Stomach (tissue), 9 donors: ENCODE data around the gene DGKQ. TPM values are rescaled to one million over a fixed set of nuclear protein-coding genes. Genes with fewer than 3 reads are reported as not detected.

ENCODE experiments used
- DNase-seq, 2 donors: peaks; one replicate each; pipeline versions ENCODE4 v3.0.0 to v3.0.0-alpha.2; 2013 to 2019
- H3K27ac ChIP-seq, 5 donors: fragments of 200-600 bp in 4 of 5; sonication (generic) in 4 of 5; one replicate each; pipeline ENCODE4 v1.5.1; 2013 to 2019; ENCODE audit warnings: mild to moderate bottlenecking in 1 of 5, moderate library complexity in 1 of 5
- H3K27me3 ChIP-seq, 3 donors: fragments of 200-600 bp; sonication (generic); one replicate each; pipeline ENCODE4 v1.5.1; 2017 to 2019; ENCODE audit warnings: mixed run types in 1 of 3
- H3K36me3 ChIP-seq, 4 donors: fragments of 200-600 bp; sonication (generic); 1 replicate in 3 of 4; 2 replicates in 1 of 4; pipeline ENCODE4 v1.5.1; 2016 to 2019
- H3K4me1 ChIP-seq, 4 donors: fragments of 200-600 bp; sonication (generic); one replicate each; pipeline ENCODE4 v1.5.1; 2016 to 2019
- H3K4me3 ChIP-seq, 4 donors: fragments of 200-600 bp; sonication (generic) in 3 of 4; one replicate each; pipeline ENCODE4 v1.5.1; 2016 to 2019; ENCODE audit warnings: mild to moderate bottlenecking in 1 of 4
- H3K9me3 ChIP-seq, 4 donors: fragments of 200-600 bp; sonication (generic); one replicate each; pipeline ENCODE4 v1.5.1; 2016 to 2019
- EP300 ChIP-seq: sonication (generic); formaldehyde crosslinking; IDR thresholded peaks from one replicate; pipeline ENCODE4 v1.6.1; 2017; ENCODE audit warnings: antibody characterized with exemption
- POLR2A ChIP-seq, 4 donors: fragments of 450-650 bp; IDR thresholded peaks; one replicate each; pipeline ENCODE4 v1.6.1; 2016; ENCODE audit warnings: antibody characterized with exemption in 4 of 4, control low read depth in 2 of 4, mild to moderate bottlenecking in 1 of 4, moderate library complexity in 1 of 4
- POLR2AphosphoS5 ChIP-seq, 3 donors: sonication (generic); formaldehyde crosslinking; IDR thresholded peaks; one replicate each; pipeline ENCODE4 v1.6.1; 2016; ENCODE audit warnings: antibody characterized with exemption in 3 of 3
- WGBS, 5 donors: extraction: QIAGEN DNeasy Blood & Tissue Kit in 3 of 5; methylation state at CpG; one replicate each; pipeline versions ENCODE4 v1.1.5 to v1.1.7; 2013 to 2018; 5-methylcytosine and 5-hydroxymethylcytosine counted together
- intact Hi-C: fragments of 100-400 bp; cut with DNase I; formaldehyde crosslinking; loops from one replicate; pipeline ENCODE4 v1.15.1; 2023; ENCODE audit warnings: low total_unique reads
- polyA plus RNA-seq, 3 donors: library from polyadenylated mRNA; stranded (reverse); fragments of 200-250 nt; gene quantifications; one replicate each; pipeline ENCODE4 v1.2.3, GENCODE V29; 2013
- total RNA-seq, 5 donors: library from RNA; depleted of rRNA; stranded (reverse); fragments of >200 nt; gene quantifications; one replicate each; pipeline versions ENCODE4 v1.1.0 to v1.2.3, GENCODE V29; 2014 to 2016
- TF ChIP-seq, protein P1 (sequence below), 7 experiments: fragments of 450-650 bp in 4 of 7; fragments of 200-600 bp in 3 of 7; sonication (generic) in 3 of 7; IDR thresholded peaks; one replicate each; pipeline ENCODE4 v1.5.1; 2016 to 2019; ENCODE audit warnings: antibody characterized with exemption in 7 of 7, control low read depth in 2 of 7, mild to moderate bottlenecking in 1 of 7
- donor health status: healthy with polysubstance abuse.
- donor health status: Bipolar disorder and iron deficiency.
- donor health status: healthy.

Gene DGKQ
- total and polyA plus RNA-seq, 8 donors = 3.8 to 176 (median 7.3) TPM

DNA sequence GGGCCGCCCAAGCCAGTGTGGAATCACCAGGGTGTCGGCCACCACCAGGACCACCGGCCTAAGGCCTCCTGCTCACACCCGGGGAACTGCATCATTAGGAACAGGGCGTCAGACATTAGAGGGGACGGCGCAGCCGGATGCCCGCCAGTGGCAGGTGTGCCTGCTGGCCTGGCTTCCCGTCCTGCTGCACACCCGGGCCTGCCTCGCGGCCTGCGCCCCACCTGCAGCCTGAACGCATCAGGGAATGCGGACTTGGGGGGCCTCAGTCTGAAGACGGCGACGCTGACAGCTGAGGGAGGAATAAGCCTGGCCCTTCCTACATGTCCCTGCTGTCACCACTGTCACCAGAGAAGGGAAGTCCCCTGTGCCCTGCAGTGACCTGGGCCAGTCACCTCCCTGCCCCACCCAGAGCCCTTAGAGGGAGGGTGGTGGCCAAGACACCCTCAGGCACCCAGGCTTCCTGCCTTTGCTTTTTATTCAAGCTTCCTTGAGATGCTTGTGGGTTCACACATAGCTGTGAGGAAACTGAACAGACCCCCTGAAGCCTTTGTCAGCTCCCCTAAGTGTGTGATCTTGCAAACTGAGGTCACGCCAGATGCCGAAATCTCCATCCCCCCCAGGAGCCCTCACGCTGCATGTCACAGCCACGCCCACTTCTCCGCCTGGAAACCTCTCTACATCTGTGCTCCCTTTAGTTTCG is 3.2 kb downstream of the DGKQ start:
- Histone ChIP-seq H3K4me3 (no peak overlapping the region), H3K4me1 (peaks cover 39 to 59% (median 53%) of the 10 kb centered on the region in 4 donors), H3K9me3 (no peaks in the 10 kb centered on the region), H3K27me3 (peaks cover 0 to 16% (median 0%) of the 10 kb centered on the region in 3 donors), H3K36me3 (peaks cover 13 to 23% (median 22%) of the 10 kb centered on the region in 4 donors), H3K27ac (no peak overlapping the region)
- 90 to 95% (median 92%) methylated on average over 11 to 25 of the region's 25 CpGs for WGBS, 5 donors
- no peak for TF ChIP-seq EP300
- TF ChIP-seq POLR2A (IDR thresholded peaks at IDR 0.05) = no peak
- TF ChIP-seq POLR2AphosphoS5 (IDR thresholded peaks at IDR 0.05) = no peak
- TF ChIP-seq, protein P1, sequence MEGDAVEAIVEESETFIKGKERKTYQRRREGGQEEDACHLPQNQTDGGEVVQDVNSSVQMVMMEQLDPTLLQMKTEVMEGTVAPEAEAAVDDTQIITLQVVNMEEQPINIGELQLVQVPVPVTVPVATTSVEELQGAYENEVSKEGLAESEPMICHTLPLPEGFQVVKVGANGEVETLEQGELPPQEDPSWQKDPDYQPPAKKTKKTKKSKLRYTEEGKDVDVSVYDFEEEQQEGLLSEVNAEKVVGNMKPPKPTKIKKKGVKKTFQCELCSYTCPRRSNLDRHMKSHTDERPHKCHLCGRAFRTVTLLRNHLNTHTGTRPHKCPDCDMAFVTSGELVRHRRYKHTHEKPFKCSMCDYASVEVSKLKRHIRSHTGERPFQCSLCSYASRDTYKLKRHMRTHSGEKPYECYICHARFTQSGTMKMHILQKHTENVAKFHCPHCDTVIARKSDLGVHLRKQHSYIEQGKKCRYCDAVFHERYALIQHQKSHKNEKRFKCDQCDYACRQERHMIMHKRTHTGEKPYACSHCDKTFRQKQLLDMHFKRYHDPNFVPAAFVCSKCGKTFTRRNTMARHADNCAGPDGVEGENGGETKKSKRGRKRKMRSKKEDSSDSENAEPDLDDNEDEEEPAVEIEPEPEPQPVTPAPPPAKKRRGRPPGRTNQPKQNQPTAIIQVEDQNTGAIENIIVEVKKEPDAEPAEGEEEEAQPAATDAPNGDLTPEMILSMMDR (IDR thresholded peaks at IDR 0.05) = no peak
- intact Hi-C loops = loop anchor here (5.0 kb wide), 1 partner anchor 33 kb away; no protein-coding TSS in a partner anchor
- DNase-seq = no peak

DNA sequence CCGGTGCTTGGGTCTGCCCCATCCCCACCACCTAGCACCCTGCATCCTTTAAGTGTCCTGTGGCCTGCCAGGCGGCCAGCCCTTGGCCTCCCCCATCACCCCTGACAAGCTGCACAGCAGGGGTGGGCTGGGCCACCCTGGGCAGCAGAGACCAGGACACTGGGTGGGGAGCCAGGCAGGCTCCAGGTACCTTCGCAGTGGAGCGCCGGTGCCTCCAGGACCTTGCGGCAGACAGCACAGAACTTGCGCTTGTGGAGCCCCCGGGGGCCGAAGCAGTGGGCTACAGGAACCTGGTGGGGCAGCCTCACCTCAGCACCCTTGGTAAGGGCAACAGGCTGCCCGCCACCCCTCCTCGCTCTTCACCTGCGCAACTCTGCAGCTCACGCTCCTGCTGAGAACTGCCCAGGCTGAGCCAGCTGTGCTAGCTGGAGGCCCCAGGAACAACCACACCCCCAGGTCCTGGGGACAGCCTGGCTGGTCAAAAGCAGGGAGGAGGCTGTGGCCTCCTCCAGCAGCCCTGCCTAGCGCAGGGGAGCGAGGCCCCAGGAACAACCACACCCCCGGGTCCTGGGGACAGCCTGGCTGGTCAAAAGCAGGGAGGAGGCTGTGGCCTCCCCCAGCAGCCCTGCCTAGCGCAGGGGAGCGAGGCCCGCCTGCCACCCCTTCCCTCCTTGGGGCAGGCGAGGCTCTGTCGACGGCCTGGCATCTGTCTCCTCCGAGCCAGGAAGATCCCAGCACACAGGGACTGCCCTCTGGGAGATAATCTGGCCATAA is 4.6 kb downstream of the DGKQ start:
- intact Hi-C loops = no loop called here

DNA sequence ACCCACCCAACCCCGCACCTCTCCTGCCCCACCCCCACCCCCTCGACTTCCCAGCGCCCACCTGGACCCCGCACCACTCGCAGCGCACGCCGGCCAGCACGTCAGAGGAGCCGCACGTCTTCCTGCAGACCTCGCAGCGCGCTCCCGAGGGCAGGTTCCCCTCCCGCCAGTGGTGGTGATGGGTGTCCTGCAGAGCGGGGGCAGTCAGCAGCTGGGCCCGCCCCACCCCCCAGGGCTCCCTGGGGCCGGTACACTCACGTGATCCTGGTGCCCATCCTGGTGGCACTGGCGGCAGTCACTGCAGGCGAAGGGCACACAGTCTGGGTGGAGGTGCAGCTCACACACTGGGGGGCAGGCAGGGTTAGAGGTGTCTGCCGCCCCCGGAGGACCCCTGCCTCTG is 5.1 kb downstream of the DGKQ start:
- WGBS, 5 donors = 10 to 53% (median 23%) methylated on average over 3 to 24 of the region's 24 CpGs
- Histone ChIP-seq H3K27ac (no peak overlapping the region), H3K36me3 (peaks cover 18 to 38% (median 33%) of the 10 kb centered on the region in 4 donors), H3K9me3 (no peaks in the 10 kb centered on the region), H3K27me3 (peaks cover 0 to 16% (median 0%) of the 10 kb centered on the region in 3 donors), H3K4me1 (peaks cover 35 to 52% (median 46%) of the 10 kb centered on the region in 4 donors), H3K4me3 (peak overlapping the region in 1 of 4 donors; percentile 12)
- DNase-seq = no peak
- TF ChIP-seq POLR2AphosphoS5 (IDR thresholded peaks at IDR 0.05) (no peak), POLR2A (IDR thresholded peaks at IDR 0.05) (no peak), EP300 (no peak)
- TF ChIP-seq, protein P1 (IDR thresholded peaks at IDR 0.05) = no peak
- intact Hi-C loops = no loop called here

More for the DNA sequence above, 4.6 kb downstream of the DGKQ start:
- WGBS, 5 donors = 56 to 81% (median 71%) methylated on average over 11 to 23 of the region's 23 CpGs
- Histone ChIP-seq H3K27ac (no peak overlapping the region), H3K36me3 (peaks cover 18 to 36% (median 32%) of the 10 kb centered on the region in 4 donors), H3K27me3 (peaks cover 0 to 16% (median 0%) of the 10 kb centered on the region in 3 donors), H3K4me1 (peaks cover 37 to 55% (median 49%) of the 10 kb centered on the region in 4 donors), H3K9me3 (no peaks in the 10 kb centered on the region), H3K4me3 (no peak overlapping the region)
- DNase-seq = peak in 1 of 2 donors; percentile 63
- TF ChIP-seq POLR2AphosphoS5 (IDR thresholded peaks at IDR 0.05) (no peak), POLR2A (IDR thresholded peaks at IDR 0.05) (no peak)

DNA sequence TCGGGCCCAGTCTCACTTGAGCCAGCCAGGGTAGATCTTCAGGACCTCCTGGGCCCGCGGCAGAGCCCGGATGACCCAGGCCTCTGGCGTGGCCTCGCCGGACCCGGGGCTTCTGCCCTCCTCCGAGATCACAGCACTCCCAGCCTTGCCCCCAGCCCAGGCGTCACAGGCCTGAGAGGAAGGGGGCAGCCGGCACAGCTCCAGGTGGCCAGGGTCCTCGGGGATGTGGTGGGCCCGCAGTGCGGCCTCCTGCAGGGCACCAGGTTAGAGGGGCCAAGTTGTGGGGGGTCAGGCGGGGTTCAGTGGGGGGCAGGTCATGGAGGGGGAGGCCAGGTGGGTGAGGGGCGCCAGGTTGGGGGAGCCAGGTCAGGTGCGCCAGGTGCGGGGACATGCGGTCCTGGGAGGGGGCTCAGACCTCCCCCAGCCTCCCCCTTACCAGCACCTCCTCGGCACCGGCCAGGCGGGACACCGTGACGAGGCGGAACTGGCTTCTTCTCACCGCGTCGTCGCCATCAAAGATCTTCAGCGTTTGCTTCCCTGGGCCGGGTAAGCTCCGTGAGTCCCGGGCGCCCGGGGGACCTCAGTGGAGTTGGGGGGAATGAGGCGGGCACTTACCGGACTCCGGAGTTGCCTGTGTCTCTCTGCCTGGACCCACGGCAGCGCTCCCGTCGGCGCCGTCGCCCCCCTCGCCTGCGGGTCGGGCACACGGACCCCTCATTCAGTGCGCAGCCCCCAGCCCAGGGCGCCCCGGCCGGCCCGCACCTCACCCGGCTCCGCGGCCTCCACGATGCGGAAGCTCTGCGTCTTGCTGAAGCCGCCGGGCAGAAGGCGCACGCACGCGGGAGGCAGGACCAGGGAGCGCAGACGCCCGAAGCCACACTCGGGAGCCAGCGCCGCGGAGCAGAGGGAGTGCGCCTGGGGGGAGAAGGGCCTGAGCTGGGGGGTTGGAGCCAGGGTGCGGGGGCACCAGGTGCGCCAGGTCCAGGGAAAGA is 6.0 kb downstream of the DGKQ start:
- peak overlapping the region in 2 of 4 donors; percentile 12 to 16 for H3K4me3 ChIP-seq
- peak in 1 of 2 donors; percentile 73 for DNase-seq
- TF ChIP-seq, protein P1 (IDR thresholded peaks at IDR 0.05) = no peak
- TF ChIP-seq POLR2AphosphoS5 (IDR thresholded peaks at IDR 0.05) (no peak), POLR2A (IDR thresholded peaks at IDR 0.05) (no peak), EP300 (no peak)
- 35 to 56% (median 48%) methylated on average over 40 to 76 of the region's 76 CpGs for WGBS, 5 donors
- H3K27me3 ChIP-seq = peaks cover 0 to 16% (median 0%) of the 10 kb centered on the region in 3 donors
- peaks cover 31 to 46% (median 40%) of the 10 kb centered on the region in 4 donors for H3K4me1 ChIP-seq
- H3K27ac ChIP-seq = no peak overlapping the region
- no peaks in the 10 kb centered on the region for H3K9me3 ChIP-seq
- intact Hi-C loops = no loop called here
- H3K36me3 ChIP-seq = peaks cover 18 to 45% (median 40%) of the 10 kb centered on the region in 4 donors
